ENCODE measurements around the gene BRSK1.

The BRSK1 gene

GRCh38 chr19:55358493-55358892 lies 74.7 kb downstream of the BRSK1 start:
- no peak for DNase-seq

- DNase-seq: no peak
Measured at GRCh38 chr19:55358943-55359908, 75.4 kb downstream of the BRSK1 start.

- no peak for DNase-seq
Measured at GRCh38 chr19:55360902-55361301, 77.1 kb downstream of the BRSK1 start.
